Activated CD8-positive, alpha-beta T cell treated with anti-CD3 and anti-CD28 coated beads for 36 hours (primary cell): ENCODE measurements around the gene SLC6A13. TPM values are rescaled to one million over a fixed set of nuclear protein-coding genes. Genes with fewer than 3 reads are reported as not detected.

Experiments
- ATAC-seq: fragments of 200-7000 bp; cut with Tn5 transposase; one replicate; pipeline ENCODE4 v1.10.0; 2021; ENCODE audit warnings: mild to moderate bottlenecking, moderate library complexity
- CTCF ChIA-PET: fragments of 350-600 bp; sonication (Branson Sonifier 250); formaldehyde crosslinking; loops from one replicate; lab custom pipeline; 2021; ENCODE audit warnings: antibody characterized with exemption; lab: Charles Lee
- POLR2A ChIA-PET: fragments of 350-600 bp; sonication (Branson Sonifier 250); formaldehyde crosslinking; loops from one replicate; lab custom pipeline; 2021; ENCODE audit warnings: antibody characterized with exemption; lab: Charles Lee
- DNase-seq: peaks from one replicate; pipeline ENCODE4 v3.0.0-alpha.2; 2020
- H3K27ac Mint-ChIP-seq: one replicate; pipeline ENCODE4 v1.8.0; 2021; ENCODE audit warnings: mild to moderate bottlenecking, mixed read lengths
- H3K27me3 Mint-ChIP-seq: one replicate; pipeline ENCODE4 v1.8.0; 2021; ENCODE audit warnings: mixed read lengths
- H3K36me3 Mint-ChIP-seq: one replicate; pipeline ENCODE4 v1.8.0; 2021; ENCODE audit warnings: low read depth, mixed read lengths
- H3K4me1 Mint-ChIP-seq: one replicate; pipeline ENCODE4 v1.8.0; 2021; ENCODE audit warnings: low read depth, mixed read lengths
- H3K4me3 Mint-ChIP-seq: one replicate; pipeline ENCODE4 v1.8.0; 2021; ENCODE audit warnings: mild to moderate bottlenecking, moderate library complexity, mixed read lengths
- H3K9me3 Mint-ChIP-seq: one replicate; pipeline ENCODE4 v1.8.0; 2021; ENCODE audit warnings: mixed read lengths
- intact Hi-C: fragments of 100-400 bp; cut with micrococcal nuclease; formaldehyde crosslinking; loops from one replicate; pipeline ENCODE4 v1.10.0; 2022
- total RNA-seq, 2 experiments: library from RNA; stranded (reverse); gene quantifications; one replicate each; pipeline ENCODE4 v1.2.3, GENCODE V29; 2021
- TF ChIP-seq, protein P1 (sequence below): fragments of 200-600 bp; IDR thresholded peaks from one replicate; pipeline ENCODE4 v1.8.0; 2022; ENCODE audit warnings: antibody characterized with exemption, mild to moderate bottlenecking

The SLC6A13 gene
- total RNA-seq, 2 experiments from 2014 or later = not detected

- H3K9me3 Mint-ChIP-seq = no peaks in the 10 kb centered on the region
- peaks cover 32% of the 10 kb centered on the region for H3K27me3 Mint-ChIP-seq
- DNase-seq = no peak
- POLR2A ChIA-PET = no interaction called here
- no peaks in the 10 kb centered on the region for H3K4me1 Mint-ChIP-seq
- ATAC-seq = no peak
- H3K27ac Mint-ChIP-seq = no peak overlapping the region
- CTCF ChIA-PET = interaction anchor here (1.0 kb wide), 1 partner anchor 18 kb away, joined by 4 read pairs; no protein-coding TSS in a partner anchor
- no peaks in the 10 kb centered on the region for H3K36me3 Mint-ChIP-seq
- H3K4me3 Mint-ChIP-seq = no peak overlapping the region
- TF ChIP-seq, protein P1, sequence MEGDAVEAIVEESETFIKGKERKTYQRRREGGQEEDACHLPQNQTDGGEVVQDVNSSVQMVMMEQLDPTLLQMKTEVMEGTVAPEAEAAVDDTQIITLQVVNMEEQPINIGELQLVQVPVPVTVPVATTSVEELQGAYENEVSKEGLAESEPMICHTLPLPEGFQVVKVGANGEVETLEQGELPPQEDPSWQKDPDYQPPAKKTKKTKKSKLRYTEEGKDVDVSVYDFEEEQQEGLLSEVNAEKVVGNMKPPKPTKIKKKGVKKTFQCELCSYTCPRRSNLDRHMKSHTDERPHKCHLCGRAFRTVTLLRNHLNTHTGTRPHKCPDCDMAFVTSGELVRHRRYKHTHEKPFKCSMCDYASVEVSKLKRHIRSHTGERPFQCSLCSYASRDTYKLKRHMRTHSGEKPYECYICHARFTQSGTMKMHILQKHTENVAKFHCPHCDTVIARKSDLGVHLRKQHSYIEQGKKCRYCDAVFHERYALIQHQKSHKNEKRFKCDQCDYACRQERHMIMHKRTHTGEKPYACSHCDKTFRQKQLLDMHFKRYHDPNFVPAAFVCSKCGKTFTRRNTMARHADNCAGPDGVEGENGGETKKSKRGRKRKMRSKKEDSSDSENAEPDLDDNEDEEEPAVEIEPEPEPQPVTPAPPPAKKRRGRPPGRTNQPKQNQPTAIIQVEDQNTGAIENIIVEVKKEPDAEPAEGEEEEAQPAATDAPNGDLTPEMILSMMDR = no peak
- intact Hi-C loops = no loop called here
These were observed 60.4 kb downstream of the SLC6A13 start for GRCh38 chr12:202081-202731.

DNA sequence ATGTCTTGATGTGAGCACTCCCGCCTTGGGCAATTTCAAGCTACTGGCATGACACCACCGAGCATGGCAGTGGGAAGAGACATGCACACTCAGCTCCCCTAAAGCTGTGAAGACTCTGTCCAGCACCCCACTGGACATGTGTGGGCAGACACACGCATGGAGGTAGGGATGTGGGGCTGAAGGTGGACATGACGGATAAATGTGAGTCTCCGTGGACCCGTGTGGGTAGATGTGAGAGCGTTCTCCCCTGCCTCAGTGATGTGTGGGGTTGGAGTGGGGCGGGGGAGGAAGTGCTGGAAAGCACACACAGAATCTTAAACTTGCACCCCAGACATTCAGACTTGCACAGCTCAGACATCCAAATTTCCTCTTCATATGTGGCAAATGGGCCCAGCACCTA, 61.3 kb downstream of the SLC6A13 start:
- no peaks in the 10 kb centered on the region for H3K9me3 Mint-ChIP-seq
- CTCF ChIA-PET = interaction anchor here (1.0 kb wide), 1 partner anchor 18 kb away, joined by 4 read pairs; no protein-coding TSS in a partner anchor

GRCh38 chr12:198705-199104, 63.9 kb downstream of the SLC6A13 start:
- no peak for DNase-seq
- intact Hi-C loops = no loop called here
- Mint-ChIP-seq H3K27me3 (peaks cover 16% of the 10 kb centered on the region), H3K27ac (no peak overlapping the region), H3K36me3 (no peaks in the 10 kb centered on the region), H3K9me3 (no peaks in the 10 kb centered on the region), H3K4me1 (no peaks in the 10 kb centered on the region), H3K4me3 (no peak overlapping the region)
- POLR2A ChIA-PET = no interaction called here
- TF ChIP-seq, protein P1 = no peak
- CTCF ChIA-PET = interaction anchor here (1.1 to 1.6 kb wide), 2 partner anchors 21 to 46 kb away, joined by 3 to 6 read pairs; no protein-coding TSS in a partner anchor
- ATAC-seq = no peak

More for the DNA sequence above, 61.3 kb downstream of the SLC6A13 start:
- DNase-seq (no peak), ATAC-seq (no peak)
- Mint-ChIP-seq H3K36me3 (no peaks in the 10 kb centered on the region), H3K27ac (no peak overlapping the region), H3K4me3 (no peak overlapping the region), H3K4me1 (no peaks in the 10 kb centered on the region), H3K27me3 (peaks cover 31% of the 10 kb centered on the region)
- intact Hi-C loops = no loop called here
- TF ChIP-seq, protein P1 = no peak
- POLR2A ChIA-PET = no interaction called here

DNA sequence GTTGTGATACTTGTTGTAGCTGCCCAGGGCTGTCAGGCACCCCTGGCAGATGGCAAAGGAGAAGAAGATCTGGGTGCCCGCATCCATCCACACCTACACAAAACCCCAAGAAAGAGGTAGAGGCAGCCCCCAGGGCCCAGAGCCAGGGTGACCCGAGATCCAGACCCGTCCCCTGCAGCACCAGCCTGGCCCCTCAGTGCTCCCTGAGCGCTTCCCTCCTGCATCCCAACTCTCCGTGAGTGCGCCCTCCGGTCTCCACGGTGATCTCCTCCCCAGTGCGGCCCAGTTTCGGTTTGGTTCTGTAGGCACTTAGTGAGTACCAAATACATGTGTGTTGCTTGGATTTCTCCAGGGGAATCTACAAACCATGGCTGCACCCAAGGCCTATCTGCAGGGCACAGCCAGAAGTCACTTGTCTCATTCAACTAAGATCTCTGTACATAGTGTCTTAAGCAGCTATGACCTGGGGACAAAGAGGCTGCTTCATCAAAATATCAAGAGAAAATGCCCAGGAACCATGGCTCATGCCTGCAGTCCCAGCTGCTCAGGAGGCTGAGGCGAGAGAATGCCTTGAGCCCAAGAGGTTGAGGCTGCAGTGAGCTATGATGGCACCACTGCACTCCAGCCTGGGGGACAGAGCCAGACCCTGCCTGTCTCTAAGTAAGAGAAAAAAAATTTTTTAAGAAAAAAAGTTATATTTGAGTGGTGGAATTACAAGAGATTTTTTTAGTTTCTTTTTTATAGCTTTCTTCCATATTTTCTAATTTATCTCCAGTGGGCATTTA, 64.5 kb downstream of the SLC6A13 start:
- intact Hi-C loops = no loop called here
- ChIA-PET POLR2A (no interaction called here), CTCF (interaction anchor here (1.1 to 1.6 kb wide), 2 partner anchors 22 to 45 kb away, joined by 3 to 6 read pairs; no protein-coding TSS in a partner anchor)
- H3K4me3 Mint-ChIP-seq = no peak overlapping the region
- H3K36me3 Mint-ChIP-seq = no peaks in the 10 kb centered on the region
- peaks cover 16% of the 10 kb centered on the region for H3K27me3 Mint-ChIP-seq
- H3K27ac Mint-ChIP-seq = no peak overlapping the region
- H3K4me1 Mint-ChIP-seq = no peaks in the 10 kb centered on the region
- no peaks in the 10 kb centered on the region for H3K9me3 Mint-ChIP-seq
- ATAC-seq (no peak), DNase-seq (no peak)
- TF ChIP-seq, protein P1 = no peak

DNA sequence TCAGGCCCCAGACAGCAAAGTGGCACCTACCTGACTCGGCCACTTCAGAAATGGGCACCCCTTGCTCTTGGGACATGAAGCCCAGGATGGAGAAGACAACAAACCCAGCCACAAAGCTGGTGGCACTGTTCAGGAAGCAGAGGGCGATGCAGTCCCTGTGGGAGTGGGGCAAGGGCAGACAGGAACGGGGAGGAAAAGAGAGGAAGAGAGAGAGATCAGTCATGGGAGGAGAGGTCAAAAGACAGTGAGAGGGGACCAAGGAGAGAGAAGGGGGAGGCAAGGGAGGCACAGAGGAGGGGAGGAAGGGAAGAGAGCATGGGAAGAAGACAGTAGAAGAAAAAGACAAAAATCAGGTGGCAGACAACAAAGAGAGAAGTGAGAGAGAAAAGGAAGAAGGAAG, 65.3 kb downstream of the SLC6A13 start:
- no peaks in the 10 kb centered on the region for H3K9me3 Mint-ChIP-seq
- no peak overlapping the region for H3K4me3 Mint-ChIP-seq

More for the DNA sequence above, 65.3 kb downstream of the SLC6A13 start:
- ATAC-seq = no peak
- ChIA-PET POLR2A (no interaction called here), CTCF (no interaction called here)
- H3K36me3 Mint-ChIP-seq = no peaks in the 10 kb centered on the region
- TF ChIP-seq, protein P1 = no peak
- no peak for DNase-seq
- no peaks in the 10 kb centered on the region for H3K4me1 Mint-ChIP-seq
- H3K27me3 Mint-ChIP-seq = peaks cover 15% of the 10 kb centered on the region
- intact Hi-C loops = no loop called here
- no peak overlapping the region for H3K27ac Mint-ChIP-seq
